Aortic smooth muscle cell (primary cell): ENCODE measurements around the gene GULP1. TPM values are rescaled to one million over a fixed set of nuclear protein-coding genes. Genes with fewer than 3 reads are reported as not detected.

Source experiments
- total RNA-seq: library from RNA; depleted of rRNA; stranded (reverse); fragments of >200 nt; gene quantifications from 2 replicates; pipeline ENCODE4 v1.2.3, GENCODE V29; 2014

Gene GULP1, protein sequence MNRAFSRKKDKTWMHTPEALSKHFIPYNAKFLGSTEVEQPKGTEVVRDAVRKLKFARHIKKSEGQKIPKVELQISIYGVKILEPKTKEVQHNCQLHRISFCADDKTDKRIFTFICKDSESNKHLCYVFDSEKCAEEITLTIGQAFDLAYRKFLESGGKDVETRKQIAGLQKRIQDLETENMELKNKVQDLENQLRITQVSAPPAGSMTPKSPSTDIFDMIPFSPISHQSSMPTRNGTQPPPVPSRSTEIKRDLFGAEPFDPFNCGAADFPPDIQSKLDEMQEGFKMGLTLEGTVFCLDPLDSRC
- 58.0 and 62.0 TPM in 2 replicates for total RNA-seq

DNA sequence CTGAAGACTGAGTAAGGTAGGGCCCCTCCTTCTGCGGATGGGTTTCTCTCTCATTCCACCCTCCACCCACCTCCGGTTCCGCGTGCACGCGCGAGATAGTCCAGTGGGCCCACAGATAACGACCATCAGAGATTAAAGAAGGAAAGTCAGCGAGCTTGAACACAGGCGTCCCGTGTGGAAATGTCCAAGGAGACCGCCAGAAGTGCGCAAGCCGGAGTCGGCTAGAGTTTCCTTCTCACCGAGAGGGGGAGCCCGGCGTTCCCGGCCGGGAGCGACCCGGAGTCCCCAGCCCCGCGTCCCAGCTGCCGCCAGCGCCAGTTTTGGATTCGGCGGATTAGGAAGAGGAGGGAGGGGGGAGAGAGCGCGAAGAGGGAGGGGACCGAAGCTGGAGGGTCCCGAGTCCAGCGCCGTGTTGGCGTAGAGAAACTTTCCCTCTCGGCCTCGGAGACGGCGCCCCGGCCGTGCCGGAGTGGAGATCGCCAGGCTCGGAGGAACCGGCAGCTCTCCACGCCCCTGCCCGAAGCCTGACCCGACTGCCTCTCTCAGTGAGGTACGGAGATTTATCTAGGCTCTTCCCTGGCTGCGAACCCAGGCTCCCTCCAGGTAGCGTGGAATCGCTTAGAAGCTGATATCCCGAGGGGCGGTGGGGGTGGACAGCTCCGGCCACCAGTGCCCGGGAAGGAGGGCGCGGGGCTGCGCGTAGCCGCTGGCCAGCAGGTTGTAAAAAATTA, at the start of gene GULP1:
Gene GULP1 (plus strand): TSS at position 258 of the 731 bp plus-strand sequence. CDS start 185,829 bp downstream, outside the sequence.

